PC-3 (cell line): Measurements from ENCODE around the gene TDP2.

Source experiments
- CTCF ChIP-seq: fragments of 300-600 bp; sonication (generic); conservative IDR thresholded peaks from 2 replicates; pipeline ENCODE4 v1.5.1; 2017; ENCODE audit warnings: antibody characterized with exemption, low read depth, mild to moderate bottlenecking, low read length
- EZH2 ChIP-seq: fragments of 300-600 bp; sonication (generic); IDR thresholded peaks from one replicate; pipeline ENCODE4 v1.6.1; 2017; ENCODE audit warnings: antibody characterized with exemption, mild to moderate bottlenecking, low read length; ENCODE audit not compliant: unreplicated experiment
- EZH2phosphoT487 ChIP-seq: fragments of 300-600 bp; sonication (generic); IDR thresholded peaks from 2 replicates; pipeline ENCODE4 v1.6.1; 2018; ENCODE audit warnings: mild to moderate bottlenecking, antibody characterized with exemption, low read length, borderline replicate concordance

GRCh38 chr6:24600903-24601302 is 65.8 kb downstream of the TDP2 start:
- TF ChIP-seq EZH2 (no peak), CTCF (peak; percentile 55), EZH2phosphoT487 (no peak)
